Neural cell (in vitro differentiated cells): ENCODE data around the gene RHO.

ENCODE experiments used
- EP300 ChIP-seq: fragments of 450-650 bp; conservative IDR thresholded peaks from 2 replicates; pipeline ENCODE4 v1.6.1; 2014; ENCODE audit warnings: antibody characterized with exemption, mild to moderate bottlenecking, moderate library complexity; ENCODE audit not compliant: poor library complexity, severe bottlenecking
- EZH2 ChIP-seq: fragments of 200-600, 300-800 bp; shearing (Covaris generic), sonication (generic); IDR thresholded peaks from 2 replicates; pipeline ENCODE4 v1.6.1; 2014; ENCODE audit warnings: antibody characterized with exemption, low read length, borderline replicate concordance, mild to moderate bottlenecking; ENCODE audit not compliant: insufficient read depth, poor library complexity, severe bottlenecking
- MXI1 ChIP-seq: fragments of 450-650 bp; conservative IDR thresholded peaks from 2 replicates; pipeline ENCODE4 v1.6.1; 2014; ENCODE audit warnings: antibody characterized with exemption, mild to moderate bottlenecking; ENCODE audit not compliant: poor library complexity, severe bottlenecking
- POLR2AphosphoS5 ChIP-seq: IDR thresholded peaks from 2 replicates; pipeline ENCODE4 v1.6.1; 2012
- RAD21 ChIP-seq: fragments of 450-650 bp; conservative IDR thresholded peaks from 2 replicates; pipeline ENCODE4 v1.6.1; 2014; ENCODE audit warnings: antibody characterized with exemption, mild to moderate bottlenecking, moderate library complexity
- SMC3 ChIP-seq: fragments of 450-650 bp; conservative IDR thresholded peaks from 2 replicates; pipeline ENCODE4 v1.6.1; 2014; ENCODE audit warnings: antibody characterized with exemption, mild to moderate bottlenecking, moderate library complexity; ENCODE audit not compliant: poor library complexity
- TAF1 ChIP-seq: IDR thresholded peaks from 2 replicates; pipeline ENCODE4 v1.6.1; 2012; ENCODE audit warnings: low read depth
- TF ChIP-seq, protein P1 (sequence below): IDR thresholded peaks from 2 replicates; pipeline ENCODE4 v1.6.1; 2012; ENCODE audit warnings: borderline replicate concordance
- TF ChIP-seq, protein P2 (sequence below): fragments of 450-650 bp; IDR thresholded peaks from 2 replicates; pipeline ENCODE4 v1.5.1; 2014; ENCODE audit warnings: antibody characterized with exemption, mild to moderate bottlenecking, moderate library complexity; ENCODE audit not compliant: poor library complexity, severe bottlenecking

DNA sequence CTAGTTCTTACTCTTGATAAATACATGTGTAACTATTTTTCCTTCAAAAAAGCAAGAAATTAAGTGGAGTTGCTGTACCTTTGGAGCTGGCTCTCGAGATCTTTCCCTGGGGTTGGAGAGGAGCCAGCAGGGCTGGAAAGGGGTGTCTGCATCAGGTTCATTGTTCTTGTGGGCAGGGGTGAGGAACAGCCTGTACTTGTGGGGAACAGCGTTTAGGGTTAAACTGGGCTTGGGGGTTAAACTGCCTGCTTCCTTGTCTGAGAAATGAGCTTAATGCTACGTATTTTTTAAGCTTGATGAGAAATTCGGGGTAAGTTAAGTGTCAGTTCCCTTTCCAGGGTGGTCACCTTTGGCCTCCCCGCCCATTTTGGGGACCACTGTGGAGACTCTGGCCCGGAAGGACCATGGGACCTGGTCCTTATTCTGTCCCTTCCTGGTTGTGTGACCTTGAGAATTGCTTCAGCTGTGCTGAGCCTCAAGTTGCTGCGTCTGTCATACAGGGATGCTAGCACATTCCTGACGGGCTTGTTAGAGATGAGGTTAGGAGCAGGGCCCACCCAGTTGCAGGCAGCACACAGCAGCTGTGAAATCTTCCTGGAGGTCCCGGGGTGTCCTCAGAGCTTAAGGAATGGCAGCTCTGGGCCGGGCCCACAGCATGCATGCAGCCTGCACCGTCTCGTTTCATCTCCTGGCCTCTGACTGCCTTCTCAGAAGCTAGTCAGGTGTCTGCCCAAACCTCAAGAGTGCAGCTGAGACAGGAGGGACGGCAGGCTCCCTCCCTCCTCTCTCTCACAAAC lies 26.1 kb downstream of the RHO start:
- TF ChIP-seq, protein P1, sequence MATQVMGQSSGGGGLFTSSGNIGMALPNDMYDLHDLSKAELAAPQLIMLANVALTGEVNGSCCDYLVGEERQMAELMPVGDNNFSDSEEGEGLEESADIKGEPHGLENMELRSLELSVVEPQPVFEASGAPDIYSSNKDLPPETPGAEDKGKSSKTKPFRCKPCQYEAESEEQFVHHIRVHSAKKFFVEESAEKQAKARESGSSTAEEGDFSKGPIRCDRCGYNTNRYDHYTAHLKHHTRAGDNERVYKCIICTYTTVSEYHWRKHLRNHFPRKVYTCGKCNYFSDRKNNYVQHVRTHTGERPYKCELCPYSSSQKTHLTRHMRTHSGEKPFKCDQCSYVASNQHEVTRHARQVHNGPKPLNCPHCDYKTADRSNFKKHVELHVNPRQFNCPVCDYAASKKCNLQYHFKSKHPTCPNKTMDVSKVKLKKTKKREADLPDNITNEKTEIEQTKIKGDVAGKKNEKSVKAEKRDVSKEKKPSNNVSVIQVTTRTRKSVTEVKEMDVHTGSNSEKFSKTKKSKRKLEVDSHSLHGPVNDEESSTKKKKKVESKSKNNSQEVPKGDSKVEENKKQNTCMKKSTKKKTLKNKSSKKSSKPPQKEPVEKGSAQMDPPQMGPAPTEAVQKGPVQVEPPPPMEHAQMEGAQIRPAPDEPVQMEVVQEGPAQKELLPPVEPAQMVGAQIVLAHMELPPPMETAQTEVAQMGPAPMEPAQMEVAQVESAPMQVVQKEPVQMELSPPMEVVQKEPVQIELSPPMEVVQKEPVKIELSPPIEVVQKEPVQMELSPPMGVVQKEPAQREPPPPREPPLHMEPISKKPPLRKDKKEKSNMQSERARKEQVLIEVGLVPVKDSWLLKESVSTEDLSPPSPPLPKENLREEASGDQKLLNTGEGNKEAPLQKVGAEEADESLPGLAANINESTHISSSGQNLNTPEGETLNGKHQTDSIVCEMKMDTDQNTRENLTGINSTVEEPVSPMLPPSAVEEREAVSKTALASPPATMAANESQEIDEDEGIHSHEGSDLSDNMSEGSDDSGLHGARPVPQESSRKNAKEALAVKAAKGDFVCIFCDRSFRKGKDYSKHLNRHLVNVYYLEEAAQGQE = no peak
- TF ChIP-seq, protein P2, sequence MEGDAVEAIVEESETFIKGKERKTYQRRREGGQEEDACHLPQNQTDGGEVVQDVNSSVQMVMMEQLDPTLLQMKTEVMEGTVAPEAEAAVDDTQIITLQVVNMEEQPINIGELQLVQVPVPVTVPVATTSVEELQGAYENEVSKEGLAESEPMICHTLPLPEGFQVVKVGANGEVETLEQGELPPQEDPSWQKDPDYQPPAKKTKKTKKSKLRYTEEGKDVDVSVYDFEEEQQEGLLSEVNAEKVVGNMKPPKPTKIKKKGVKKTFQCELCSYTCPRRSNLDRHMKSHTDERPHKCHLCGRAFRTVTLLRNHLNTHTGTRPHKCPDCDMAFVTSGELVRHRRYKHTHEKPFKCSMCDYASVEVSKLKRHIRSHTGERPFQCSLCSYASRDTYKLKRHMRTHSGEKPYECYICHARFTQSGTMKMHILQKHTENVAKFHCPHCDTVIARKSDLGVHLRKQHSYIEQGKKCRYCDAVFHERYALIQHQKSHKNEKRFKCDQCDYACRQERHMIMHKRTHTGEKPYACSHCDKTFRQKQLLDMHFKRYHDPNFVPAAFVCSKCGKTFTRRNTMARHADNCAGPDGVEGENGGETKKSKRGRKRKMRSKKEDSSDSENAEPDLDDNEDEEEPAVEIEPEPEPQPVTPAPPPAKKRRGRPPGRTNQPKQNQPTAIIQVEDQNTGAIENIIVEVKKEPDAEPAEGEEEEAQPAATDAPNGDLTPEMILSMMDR = no peak
- no peak for TF ChIP-seq SMC3
- TF ChIP-seq POLR2AphosphoS5 = no peak
- TF ChIP-seq EZH2 = no peak
- TF ChIP-seq EP300 = no peak
- TF ChIP-seq TAF1 = no peak
- TF ChIP-seq RAD21 = no peak
- TF ChIP-seq MXI1 = no peak
